ENCODE data around the gene MAP1LC3B.

MAP1LC3B gene

GRCh38 chr16:87368029-87368770 lies 23.9 kb upstream of the MAP1LC3B start:
- H3K27ac ChIP-seq = no peak overlapping the region
- no peaks in the 10 kb centered on the region for H3K27me3 ChIP-seq (replicated peaks)
- H3K4me3 ChIP-seq (ENCODE audit: low read depth, low read length) = no peak overlapping the region
- H3K36me3 ChIP-seq (replicated peaks) = peaks cover 2% of the 10 kb centered on the region
- DNase-seq = no peak
- in situ Hi-C loops (cut with HindIII; ENCODE audit: low pct_ligation_motif_present, low sequenced_read_pairs) = no loop called here
- no peak for TF ChIP-seq CTCF (IDR thresholded peaks at IDR 0.05; ENCODE audit: low read depth, low read length, missing control alignments)

GRCh38 chr16:87369117-87369765 lies 22.9 kb upstream of the MAP1LC3B start:
- no peak for DNase-seq
- in situ Hi-C loops (cut with HindIII; ENCODE audit: low pct_ligation_motif_present, low sequenced_read_pairs) = no loop called here

GRCh38 chr16:87369796-87370719 lies 22.1 kb upstream of the MAP1LC3B start:
- TF ChIP-seq CTCF (IDR thresholded peaks at IDR 0.05; ENCODE audit: low read depth, low read length, missing control alignments) = no peak
- in situ Hi-C loops (cut with HindIII; ENCODE audit: low pct_ligation_motif_present, low sequenced_read_pairs) = no loop called here
- DNase-seq = no peak
- no peak overlapping the region for H3K4me3 ChIP-seq (ENCODE audit: low read depth, low read length)
- H3K27me3 ChIP-seq (replicated peaks) = no peaks in the 10 kb centered on the region
- H3K27ac ChIP-seq = no peak overlapping the region
- peaks cover 2% of the 10 kb centered on the region for H3K36me3 ChIP-seq (replicated peaks)

More at GRCh38 chr16:87369117-87369765, 22.9 kb upstream of the MAP1LC3B start:
- no peak for TF ChIP-seq CTCF (IDR thresholded peaks at IDR 0.05; ENCODE audit: low read depth, low read length, missing control alignments)
- Histone ChIP-seq H3K27me3 (replicated peaks) (no peaks in the 10 kb centered on the region), H3K36me3 (replicated peaks) (peaks cover 2% of the 10 kb centered on the region), H3K4me3 (ENCODE audit: low read depth, low read length) (no peak overlapping the region), H3K27ac (no peak overlapping the region)

- in situ Hi-C loops (cut with HindIII; ENCODE audit: low pct_ligation_motif_present, low sequenced_read_pairs) = no loop called here
- H3K36me3 ChIP-seq (replicated peaks) = peaks cover 2% of the 10 kb centered on the region
- no peak overlapping the region for H3K27ac ChIP-seq
- no peak for DNase-seq
- no peaks in the 10 kb centered on the region for H3K27me3 ChIP-seq (replicated peaks)
- H3K4me3 ChIP-seq (ENCODE audit: low read depth, low read length) = no peak overlapping the region
- no peak for TF ChIP-seq CTCF (IDR thresholded peaks at IDR 0.05; ENCODE audit: low read depth, low read length, missing control alignments)
Measured at GRCh38 chr16:87371261-87371866, 20.8 kb upstream of the MAP1LC3B start.

- H3K36me3 ChIP-seq (replicated peaks) = peaks cover under 1% of the 10 kb centered on the region
- H3K27me3 ChIP-seq (replicated peaks) = no peaks in the 10 kb centered on the region
- no peak overlapping the region for H3K4me3 ChIP-seq (ENCODE audit: low read depth, low read length)
- no peak overlapping the region for H3K27ac ChIP-seq
- no peak for DNase-seq
- no peak for TF ChIP-seq CTCF (IDR thresholded peaks at IDR 0.05; ENCODE audit: low read depth, low read length, missing control alignments)
- in situ Hi-C loops (cut with HindIII; ENCODE audit: low pct_ligation_motif_present, low sequenced_read_pairs) = no loop called here
Measured at GRCh38 chr16:87372305-87372704, 19.8 kb upstream of the MAP1LC3B start.

Measured in brain microvascular endothelial cell (primary cell).